Thyroid gland (tissue), 4 donors: ENCODE results near the gene RYR2. TPM values are rescaled to one million over a fixed set of nuclear protein-coding genes. Genes with fewer than 3 reads are reported as not detected.

ENCODE experiments used
- DNase-seq, 2 donors: peaks; one replicate each; pipeline ENCODE4 v3.0.0-alpha.2; 2019
- H3K27ac ChIP-seq, 3 donors: fragments of 200-600 bp; sonication (generic); 1 replicate in 2 of 3; 2 replicates in 1 of 3; pipeline ENCODE4 v1.5.1; 2016 to 2019; ENCODE audit warnings: mild to moderate bottlenecking in 1 of 3, moderate library complexity in 1 of 3
- H3K27me3 ChIP-seq: fragments of 200-600 bp; sonication (generic); one replicate; pipeline ENCODE4 v1.5.1; 2019
- H3K36me3 ChIP-seq, 2 donors: fragments of 200-600 bp; sonication (generic); one replicate each; pipeline ENCODE4 v1.5.1; 2016 to 2019
- H3K4me1 ChIP-seq, 2 donors: fragments of 200-600 bp; sonication (generic); one replicate each; pipeline ENCODE4 v1.5.1; 2017 to 2019
- H3K4me3 ChIP-seq, 3 donors: fragments of 200-600 bp; sonication (generic); replicated peaks in 1 of 3; 1 replicate in 2 of 3; 2 replicates in 1 of 3; pipeline ENCODE4 v1.5.1; 2016; ENCODE audit warnings: mild to moderate bottlenecking in 1 of 3
- H3K9me3 ChIP-seq: fragments of 200-600 bp; sonication (generic); one replicate; pipeline ENCODE4 v1.5.1; 2017
- POLR2A ChIP-seq, 2 donors: fragments of 450-650 bp; IDR thresholded peaks; one replicate each; pipeline ENCODE4 v1.6.1; 2017; ENCODE audit warnings: antibody characterized with exemption in 2 of 2, mild to moderate bottlenecking in 2 of 2, moderate library complexity in 1 of 2
- WGBS, 2 donors: methylation state at CpG; one replicate each; pipeline ENCODE4 v1.1.5; 2017; 5-methylcytosine and 5-hydroxymethylcytosine counted together
- intact Hi-C: fragments of 100-400 bp; cut with DNase I; formaldehyde crosslinking; loops from one replicate; pipeline ENCODE4 v1.15.1; 2023
- total RNA-seq, 4 donors: library from RNA; depleted of rRNA; stranded (reverse); fragments of >200 nt; gene quantifications; one replicate each; pipeline ENCODE4 v1.2.3, GENCODE V29; 2016
- TF ChIP-seq, protein P1 (sequence below), 6 experiments: fragments of 200-600 bp in 3 of 6; fragments of 450-650 bp in 3 of 6; sonication (generic) in 3 of 6; IDR thresholded peaks; one replicate each; pipeline ENCODE4 v1.5.1; 2016 to 2019; ENCODE audit warnings: antibody characterized with exemption in 6 of 6, mild to moderate bottlenecking in 2 of 6, inconsistent platforms in 1 of 6, moderate library complexity in 1 of 6

RYR2 gene
- total RNA-seq, 4 donors from 2014 or later, result 6.6 to 31.8 (median 28.2) TPM

DNA sequence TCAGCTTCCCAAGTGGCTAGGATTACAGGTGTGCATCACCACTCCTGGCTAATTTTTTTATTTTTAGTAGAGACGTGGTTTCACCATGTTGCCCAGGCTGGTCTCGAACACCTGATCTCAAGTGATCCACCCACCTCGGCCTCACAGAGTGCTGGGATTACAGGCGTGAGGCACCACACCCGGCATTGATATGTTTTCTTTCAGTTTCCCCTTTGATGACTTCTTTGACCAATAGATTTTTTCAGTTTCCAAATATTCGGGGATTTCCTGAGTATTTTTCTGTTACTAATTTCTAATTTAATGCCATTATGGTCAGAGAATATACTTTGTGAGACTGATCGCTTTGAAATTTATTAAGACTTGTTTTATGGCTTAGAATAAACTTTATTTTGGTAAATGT lies 406.1 kb downstream of the RYR2 start:
- 90 to 94% methylated on average over 7 of the region's 7 CpGs for WGBS, 2 donors
- no peaks in the 10 kb centered on the region for H3K27me3 ChIP-seq
- no peaks in the 10 kb centered on the region for H3K9me3 ChIP-seq
- TF ChIP-seq POLR2A (IDR thresholded peaks at IDR 0.05), result no peak
- TF ChIP-seq, protein P1, sequence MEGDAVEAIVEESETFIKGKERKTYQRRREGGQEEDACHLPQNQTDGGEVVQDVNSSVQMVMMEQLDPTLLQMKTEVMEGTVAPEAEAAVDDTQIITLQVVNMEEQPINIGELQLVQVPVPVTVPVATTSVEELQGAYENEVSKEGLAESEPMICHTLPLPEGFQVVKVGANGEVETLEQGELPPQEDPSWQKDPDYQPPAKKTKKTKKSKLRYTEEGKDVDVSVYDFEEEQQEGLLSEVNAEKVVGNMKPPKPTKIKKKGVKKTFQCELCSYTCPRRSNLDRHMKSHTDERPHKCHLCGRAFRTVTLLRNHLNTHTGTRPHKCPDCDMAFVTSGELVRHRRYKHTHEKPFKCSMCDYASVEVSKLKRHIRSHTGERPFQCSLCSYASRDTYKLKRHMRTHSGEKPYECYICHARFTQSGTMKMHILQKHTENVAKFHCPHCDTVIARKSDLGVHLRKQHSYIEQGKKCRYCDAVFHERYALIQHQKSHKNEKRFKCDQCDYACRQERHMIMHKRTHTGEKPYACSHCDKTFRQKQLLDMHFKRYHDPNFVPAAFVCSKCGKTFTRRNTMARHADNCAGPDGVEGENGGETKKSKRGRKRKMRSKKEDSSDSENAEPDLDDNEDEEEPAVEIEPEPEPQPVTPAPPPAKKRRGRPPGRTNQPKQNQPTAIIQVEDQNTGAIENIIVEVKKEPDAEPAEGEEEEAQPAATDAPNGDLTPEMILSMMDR (IDR thresholded peaks at IDR 0.05), result no peak
- no peaks in the 10 kb centered on the region for H3K4me1 ChIP-seq
- no peaks in the 10 kb centered on the region for H3K36me3 ChIP-seq
- intact Hi-C loops, result no loop called here
- H3K27ac ChIP-seq, result no peak overlapping the region
- DNase-seq, result no peak
- no peak overlapping the region for H3K4me3 ChIP-seq

DNA sequence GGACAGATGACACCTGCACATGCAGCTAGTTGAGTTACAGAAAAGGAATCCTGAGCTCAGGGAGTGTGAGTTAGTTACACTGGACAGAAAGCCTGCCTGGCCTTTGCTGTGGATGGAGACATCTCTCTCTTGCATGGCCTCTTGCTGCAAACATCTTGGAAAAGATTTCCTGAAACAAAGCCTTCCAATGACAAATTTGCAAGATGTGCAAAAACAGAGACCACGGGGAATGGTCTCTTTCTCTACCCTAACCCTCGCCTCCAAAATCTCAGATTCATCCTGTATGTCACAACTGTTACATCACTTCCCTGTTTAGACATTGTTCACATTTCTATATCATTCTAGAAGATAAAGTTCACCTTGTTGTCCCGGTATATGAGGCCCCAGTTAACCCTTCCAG lies 415.6 kb downstream of the RYR2 start:
- intact Hi-C loops, result no loop called here
- 87 to 91% methylated on average over 3 of the region's 3 CpGs for WGBS, 2 donors
- no peaks in the 10 kb centered on the region for H3K27me3 ChIP-seq
- TF ChIP-seq, protein P1 (IDR thresholded peaks at IDR 0.05), result no peak
- no peak for TF ChIP-seq POLR2A (IDR thresholded peaks at IDR 0.05)
- H3K4me1 ChIP-seq, result no peaks in the 10 kb centered on the region
- no peaks in the 10 kb centered on the region for H3K36me3 ChIP-seq
- DNase-seq, result no peak
- no peak overlapping the region for H3K27ac ChIP-seq
- no peaks in the 10 kb centered on the region for H3K9me3 ChIP-seq
- H3K4me3 ChIP-seq, result no peak overlapping the region

DNA sequence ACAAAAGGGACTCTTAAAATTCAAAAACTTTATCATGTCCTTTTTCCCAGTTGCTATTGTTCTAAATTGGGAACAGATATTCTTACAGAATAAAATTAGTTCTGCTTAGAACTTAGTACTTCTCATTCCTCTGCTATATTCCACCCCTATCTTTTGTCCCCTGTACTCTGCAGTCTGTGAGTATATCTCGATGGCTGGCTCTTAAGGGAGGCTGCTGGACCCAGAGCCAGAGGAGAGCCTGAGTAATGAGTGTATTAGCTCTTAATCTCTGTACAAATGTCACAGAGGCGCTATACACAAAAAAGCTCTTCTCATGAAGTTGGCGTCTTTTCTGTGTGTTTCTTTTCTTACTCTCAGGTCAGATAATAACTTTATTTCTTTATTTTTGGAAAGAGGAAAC lies 425.3 kb downstream of the RYR2 start:
- Histone ChIP-seq H3K9me3 (no peaks in the 10 kb centered on the region), H3K36me3 (no peaks in the 10 kb centered on the region), H3K27me3 (no peaks in the 10 kb centered on the region), H3K4me3 (no peak overlapping the region), H3K27ac (no peak overlapping the region), H3K4me1 (no peaks in the 10 kb centered on the region)
- intact Hi-C loops, result no loop called here
- TF ChIP-seq POLR2A (IDR thresholded peaks at IDR 0.05), result no peak
- TF ChIP-seq, protein P1 (IDR thresholded peaks at IDR 0.05), result no peak
- WGBS, 2 donors, result 54 to 55% methylated on average over 3 of the region's 3 CpGs
- no peak for DNase-seq

DNA sequence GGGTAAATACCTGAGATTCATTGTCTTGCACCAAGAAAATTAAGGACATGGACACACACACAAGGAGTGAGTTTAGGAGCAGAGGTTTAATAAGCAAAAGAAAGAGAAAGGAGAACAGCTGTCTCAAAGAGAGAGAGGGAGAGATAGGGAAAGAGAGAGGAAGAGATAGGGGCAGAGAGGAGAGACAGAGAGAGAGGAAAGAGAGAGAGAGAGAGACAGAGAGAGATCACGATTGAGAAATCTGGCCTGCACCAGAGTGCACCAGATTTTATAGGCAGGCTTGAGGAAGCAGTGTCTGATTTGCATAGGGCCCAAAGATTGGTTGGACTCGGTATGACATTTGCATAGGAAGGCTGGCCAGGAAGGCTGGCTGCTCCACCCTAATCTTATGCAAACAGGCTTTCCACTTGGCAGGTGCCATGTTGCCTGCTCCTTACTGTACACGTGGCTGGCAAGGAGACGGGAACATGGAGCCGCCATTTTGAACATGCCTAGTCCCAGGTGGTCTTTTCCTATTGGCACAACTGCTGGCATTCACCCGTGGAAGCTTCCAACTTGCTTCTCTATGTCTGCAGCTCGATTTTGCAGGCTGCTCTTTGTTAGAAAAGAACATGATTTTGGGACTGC lies 428.8 kb downstream of the RYR2 start:
- no peaks in the 10 kb centered on the region for H3K27me3 ChIP-seq
- intact Hi-C loops, result no loop called here
- no peak overlapping the region for H3K4me3 ChIP-seq
- H3K36me3 ChIP-seq, result no peaks in the 10 kb centered on the region
- WGBS, 2 donors, result 68 to 82% methylated on average over 7 of the region's 7 CpGs
- no peaks in the 10 kb centered on the region for H3K9me3 ChIP-seq
- DNase-seq, result no peak
- no peak for TF ChIP-seq POLR2A (IDR thresholded peaks at IDR 0.05)
- TF ChIP-seq, protein P1 (IDR thresholded peaks at IDR 0.05), result no peak
- H3K27ac ChIP-seq, result no peak overlapping the region
- no peaks in the 10 kb centered on the region for H3K4me1 ChIP-seq

DNA sequence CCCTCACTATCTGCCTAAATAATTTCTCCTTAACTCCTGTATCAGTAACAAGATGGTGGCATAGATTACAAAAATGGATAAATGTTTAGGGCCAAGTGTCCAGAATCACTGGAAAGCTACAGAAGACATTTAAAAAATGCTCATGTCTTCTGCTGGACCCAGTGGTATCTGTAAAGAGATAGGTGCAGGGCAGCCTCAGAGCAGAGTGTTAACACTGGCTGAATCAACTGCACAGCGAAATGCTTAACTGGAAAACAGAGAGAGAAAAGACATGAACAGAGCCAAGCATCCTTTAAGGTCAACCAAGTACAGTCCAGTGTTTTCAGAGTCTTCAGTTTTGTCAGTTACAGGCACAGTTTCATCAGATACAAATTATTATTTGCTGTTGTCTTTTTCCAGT lies 429.4 kb downstream of the RYR2 start:
- Histone ChIP-seq H3K27ac (no peak overlapping the region), H3K36me3 (no peaks in the 10 kb centered on the region), H3K4me1 (no peaks in the 10 kb centered on the region), H3K9me3 (no peaks in the 10 kb centered on the region), H3K4me3 (no peak overlapping the region), H3K27me3 (no peaks in the 10 kb centered on the region)
- TF ChIP-seq, protein P1 (IDR thresholded peaks at IDR 0.05), result no peak
- no peak for TF ChIP-seq POLR2A (IDR thresholded peaks at IDR 0.05)
- WGBS, 2 donors, result 0 to 40% methylated on average over 1 of the region's 1 CpG
- DNase-seq, result no peak
- intact Hi-C loops, result no loop called here
